Sigmoid colon (tissue), 7 donors: ENCODE measurements around the gene CCNG2. TPM values are rescaled to one million over a fixed set of nuclear protein-coding genes. Genes with fewer than 3 reads are reported as not detected.

Experiments used
- DNase-seq: peaks from one replicate; pipeline ENCODE4 v3.0.0-alpha.2; 2019
- H3K27ac ChIP-seq, 4 donors: fragments of 200-600 bp; sonication (generic); one replicate each; pipeline ENCODE4 v1.5.1; 2016 to 2019; ENCODE audit warnings: mild to moderate bottlenecking in 1 of 4
- H3K27me3 ChIP-seq, 3 donors: fragments of 200-600 bp; sonication (generic); one replicate each; pipeline ENCODE4 v1.5.1; 2019; ENCODE audit warnings: mild to moderate bottlenecking in 1 of 3
- H3K36me3 ChIP-seq, 4 donors: fragments of 200-600 bp; sonication (generic); one replicate each; pipeline ENCODE4 v1.5.1; 2016 to 2019
- H3K4me1 ChIP-seq, 4 donors: fragments of 200-600 bp; sonication (generic); one replicate each; pipeline ENCODE4 v1.5.1; 2017 to 2019
- H3K4me3 ChIP-seq, 4 donors: fragments of 200-600 bp; sonication (generic); one replicate each; pipeline ENCODE4 v1.5.1; 2017 to 2019; ENCODE audit warnings: mild to moderate bottlenecking in 2 of 4, moderate library complexity in 1 of 4
- H3K9me3 ChIP-seq, 4 donors: fragments of 200-600 bp in 3 of 4; sonication (generic) in 3 of 4; one replicate each; pipeline versions ENCODE4 v1.5.1 to v1.6.1; 2013 to 2019
- EP300 ChIP-seq, 4 donors: sonication (generic); formaldehyde crosslinking; IDR thresholded peaks; one replicate each; pipeline ENCODE4 v1.6.1; 2017; ENCODE audit warnings: antibody characterized with exemption in 4 of 4
- POLR2A ChIP-seq, 2 donors: fragments of 450-650 bp; IDR thresholded peaks; one replicate each; pipeline ENCODE4 v1.6.1; 2016; ENCODE audit warnings: antibody characterized with exemption in 2 of 2, mild to moderate bottlenecking in 2 of 2, moderate library complexity in 2 of 2
- POLR2AphosphoS5 ChIP-seq, 4 donors: sonication (generic); formaldehyde crosslinking; IDR thresholded peaks; one replicate each; pipeline ENCODE4 v1.6.1; 2017; ENCODE audit warnings: antibody characterized with exemption in 4 of 4
- WGBS, 2 donors: extraction: QIAGEN DNeasy Blood & Tissue Kit; methylation state at CpG; one replicate each; pipeline ENCODE4 v1.1.7; 2013; 5-methylcytosine and 5-hydroxymethylcytosine counted together
- intact Hi-C: fragments of 100-400 bp; cut with DNase I; formaldehyde crosslinking; loops from one replicate; pipeline ENCODE4 v1.15.1; 2023
- polyA plus RNA-seq, 3 donors: library from polyadenylated mRNA; stranded (reverse); fragments of 200-250 nt; gene quantifications; one replicate each; pipeline ENCODE4 v1.2.3, GENCODE V29; 2013
- total RNA-seq, 4 donors: library from RNA; depleted of rRNA; stranded (reverse); fragments of >200 nt; gene quantifications; one replicate each; pipeline ENCODE4 v1.1.0, GENCODE V29; 2016
- TF ChIP-seq, protein P1 (sequence below), 4 experiments: fragments of 450-650 bp in 3 of 4; fragments of 200-600 bp in 1 of 4; IDR thresholded peaks; one replicate each; pipeline ENCODE4 v1.5.1; 2016 to 2019; ENCODE audit warnings: antibody characterized with exemption in 4 of 4, mild to moderate bottlenecking in 3 of 4, moderate library complexity in 2 of 4
- donor health status: healthy with polysubstance abuse.
- donor health status: Bipolar disorder and iron deficiency.
- donor health status: healthy.

The CCNG2 gene
- total and polyA plus RNA-seq, 7 donors: 25.5 to 72.1 (median 27.6) TPM

GRCh38 chr4:77174426-77174825, 17.4 kb downstream of the CCNG2 start:
- no peaks in the 10 kb centered on the region for H3K27me3 ChIP-seq
- intact Hi-C loops: no loop called here
- DNase-seq: no peak
- peaks cover 0 to 11% (median under 1%) of the 10 kb centered on the region in 4 donors for H3K36me3 ChIP-seq
- H3K4me1 ChIP-seq: no peaks in the 10 kb centered on the region
- no peak overlapping the region for H3K27ac ChIP-seq
- H3K9me3 ChIP-seq: no peaks in the 10 kb centered on the region
- no peak overlapping the region for H3K4me3 ChIP-seq
- TF ChIP-seq POLR2AphosphoS5 (IDR thresholded peaks at IDR 0.05) (no peak), EP300 (IDR thresholded peaks at IDR 0.05) (no peak), POLR2A (IDR thresholded peaks at IDR 0.05) (no peak)
- TF ChIP-seq, protein P1, sequence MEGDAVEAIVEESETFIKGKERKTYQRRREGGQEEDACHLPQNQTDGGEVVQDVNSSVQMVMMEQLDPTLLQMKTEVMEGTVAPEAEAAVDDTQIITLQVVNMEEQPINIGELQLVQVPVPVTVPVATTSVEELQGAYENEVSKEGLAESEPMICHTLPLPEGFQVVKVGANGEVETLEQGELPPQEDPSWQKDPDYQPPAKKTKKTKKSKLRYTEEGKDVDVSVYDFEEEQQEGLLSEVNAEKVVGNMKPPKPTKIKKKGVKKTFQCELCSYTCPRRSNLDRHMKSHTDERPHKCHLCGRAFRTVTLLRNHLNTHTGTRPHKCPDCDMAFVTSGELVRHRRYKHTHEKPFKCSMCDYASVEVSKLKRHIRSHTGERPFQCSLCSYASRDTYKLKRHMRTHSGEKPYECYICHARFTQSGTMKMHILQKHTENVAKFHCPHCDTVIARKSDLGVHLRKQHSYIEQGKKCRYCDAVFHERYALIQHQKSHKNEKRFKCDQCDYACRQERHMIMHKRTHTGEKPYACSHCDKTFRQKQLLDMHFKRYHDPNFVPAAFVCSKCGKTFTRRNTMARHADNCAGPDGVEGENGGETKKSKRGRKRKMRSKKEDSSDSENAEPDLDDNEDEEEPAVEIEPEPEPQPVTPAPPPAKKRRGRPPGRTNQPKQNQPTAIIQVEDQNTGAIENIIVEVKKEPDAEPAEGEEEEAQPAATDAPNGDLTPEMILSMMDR (IDR thresholded peaks at IDR 0.05): no peak
- 70 to 71% methylated on average over 3 of the region's 3 CpGs for WGBS, 2 donors

- H3K4me1 ChIP-seq: no peaks in the 10 kb centered on the region
- peaks cover 0 to 3% (median 0%) of the 10 kb centered on the region in 4 donors for H3K36me3 ChIP-seq
- no peak for TF ChIP-seq EP300 (IDR thresholded peaks at IDR 0.05)
- TF ChIP-seq POLR2AphosphoS5 (IDR thresholded peaks at IDR 0.05): no peak
- TF ChIP-seq, protein P1 (IDR thresholded peaks at IDR 0.05): no peak
- TF ChIP-seq POLR2A (IDR thresholded peaks at IDR 0.05): no peak
- 73 to 76% methylated on average over 3 of the region's 3 CpGs for WGBS, 2 donors
- H3K27me3 ChIP-seq: no peaks in the 10 kb centered on the region
- no peaks in the 10 kb centered on the region for H3K9me3 ChIP-seq
- no peak overlapping the region for H3K27ac ChIP-seq
- DNase-seq: no peak
- intact Hi-C loops: no loop called here
- H3K4me3 ChIP-seq: no peak overlapping the region
These were observed 18.2 kb downstream of the CCNG2 start for GRCh38 chr4:77175201-77175611.

DNA sequence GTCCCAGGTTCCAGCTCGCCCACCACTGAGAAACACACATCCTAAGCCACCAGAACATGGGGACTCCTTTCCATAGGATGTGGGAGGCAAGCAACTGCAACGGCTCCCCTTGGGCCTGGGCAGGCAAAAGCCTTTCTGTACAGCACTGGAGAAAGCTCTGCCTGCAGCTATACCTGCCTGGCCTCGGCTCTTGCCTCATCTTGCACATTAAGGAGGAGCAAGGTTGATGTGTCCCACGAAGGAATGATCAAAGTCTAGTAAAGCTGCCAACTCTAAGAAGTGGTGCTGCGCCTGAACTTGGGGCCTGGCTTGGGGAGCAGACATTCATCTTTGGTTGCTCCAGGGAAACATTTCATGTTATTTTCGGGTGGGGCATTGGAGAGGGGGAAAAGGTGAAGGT, 19.6 kb downstream of the CCNG2 start:
- Histone ChIP-seq H3K36me3 (no peaks in the 10 kb centered on the region), H3K27me3 (no peaks in the 10 kb centered on the region), H3K4me3 (no peak overlapping the region), H3K27ac (no peak overlapping the region), H3K9me3 (no peaks in the 10 kb centered on the region), H3K4me1 (no peaks in the 10 kb centered on the region)
- DNase-seq: no peak
- TF ChIP-seq, protein P1 (IDR thresholded peaks at IDR 0.05): no peak
- no peak for TF ChIP-seq EP300 (IDR thresholded peaks at IDR 0.05)
- TF ChIP-seq POLR2AphosphoS5 (IDR thresholded peaks at IDR 0.05): no peak
- no peak for TF ChIP-seq POLR2A (IDR thresholded peaks at IDR 0.05)
- intact Hi-C loops: no loop called here
- WGBS, 2 donors: 67 to 76% methylated on average over 6 of the region's 6 CpGs

DNA sequence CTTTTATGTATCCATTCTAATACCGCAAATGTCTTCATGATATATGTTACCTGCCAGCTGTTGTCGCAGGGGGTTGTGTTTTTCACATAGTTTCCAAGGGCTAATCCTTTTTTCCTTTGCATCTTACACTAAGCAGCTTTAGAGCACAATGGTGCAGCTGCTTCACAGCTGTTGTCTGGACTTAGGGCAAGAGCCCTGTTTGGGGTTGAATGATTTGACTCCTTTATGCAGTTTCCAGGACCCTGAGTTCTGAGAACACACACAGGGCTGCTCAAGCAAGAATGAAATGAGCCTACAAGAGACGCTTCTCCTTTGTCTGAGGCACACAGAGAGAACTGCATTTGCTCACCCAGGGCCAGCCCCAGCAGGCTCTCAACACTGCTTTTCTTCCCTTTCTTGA, 20.2 kb downstream of the CCNG2 start:
- intact Hi-C loops: no loop called here
- Histone ChIP-seq H3K27ac (no peak overlapping the region), H3K4me3 (no peak overlapping the region), H3K27me3 (no peaks in the 10 kb centered on the region), H3K4me1 (no peaks in the 10 kb centered on the region), H3K9me3 (no peaks in the 10 kb centered on the region), H3K36me3 (no peaks in the 10 kb centered on the region)
- TF ChIP-seq EP300 (IDR thresholded peaks at IDR 0.05) (no peak), POLR2A (IDR thresholded peaks at IDR 0.05) (no peak), POLR2AphosphoS5 (IDR thresholded peaks at IDR 0.05) (no peak)
- TF ChIP-seq, protein P1 (IDR thresholded peaks at IDR 0.05): no peak
- WGBS, 2 donors: 78 to 91% methylated on average over 3 of the region's 3 CpGs
- no peak for DNase-seq

DNA sequence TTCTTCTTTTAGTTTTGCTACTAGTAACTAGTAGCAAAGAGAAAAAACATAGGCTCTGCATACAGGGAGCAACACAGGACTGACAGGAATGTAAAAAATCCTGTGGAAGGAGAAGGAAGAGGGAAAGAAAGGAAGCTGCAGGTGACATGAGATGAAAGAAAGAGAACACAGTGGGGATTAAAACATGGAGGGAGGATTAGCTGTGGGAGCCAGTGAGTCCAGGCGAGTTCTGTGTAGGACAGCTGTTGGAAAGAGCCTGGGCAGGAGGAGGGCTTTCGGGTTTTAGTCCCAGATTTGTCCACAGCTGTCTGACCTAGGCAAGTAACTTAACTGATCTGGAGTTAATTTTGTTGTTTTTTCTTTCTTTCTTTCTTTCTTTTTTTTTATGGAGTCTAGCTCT, 21.6 kb downstream of the CCNG2 start:
- 72 to 90% methylated on average over 2 of the region's 2 CpGs for WGBS, 2 donors
- Histone ChIP-seq H3K27ac (no peak overlapping the region), H3K36me3 (no peaks in the 10 kb centered on the region), H3K27me3 (no peaks in the 10 kb centered on the region), H3K4me3 (no peak overlapping the region), H3K9me3 (no peaks in the 10 kb centered on the region), H3K4me1 (peaks cover 0 to 1% (median 0%) of the 10 kb centered on the region in 4 donors)
- no peak for DNase-seq
- no peak for TF ChIP-seq POLR2AphosphoS5 (IDR thresholded peaks at IDR 0.05)
- TF ChIP-seq, protein P1 (IDR thresholded peaks at IDR 0.05): no peak
- TF ChIP-seq EP300 (IDR thresholded peaks at IDR 0.05): no peak
- TF ChIP-seq POLR2A (IDR thresholded peaks at IDR 0.05): no peak
- intact Hi-C loops: no loop called here
